GM06990 (cell line): ENCODE data around the gene WNK2.

Experiments used
- DNase-seq: peaks from one replicate; pipeline ENCODE4 v3.0.0-alpha.2; 2011; ENCODE audit not compliant: insufficient read length; ENCODE audit errors: extremely low read depth
- H3K27me3 ChIP-seq: replicated peaks from 2 replicates; pipeline ENCODE4 v1.6.0; 2011; ENCODE audit warnings: low read length; ENCODE audit not compliant: control insufficient read depth, insufficient read depth
- H3K36me3 ChIP-seq: 2 replicates; pipeline ENCODE4 v1.5.1; 2011; ENCODE audit warnings: low read length; ENCODE audit not compliant: control insufficient read depth, insufficient read depth
- H3K4me3 ChIP-seq: replicated peaks from 2 replicates; pipeline ENCODE4 v1.5.1; 2011; ENCODE audit warnings: low read depth, mild to moderate bottlenecking, control low read depth, low read length
- TF ChIP-seq, protein P1 (sequence below): IDR thresholded peaks from 2 replicates; pipeline ENCODE4 v1.5.1; 2011; ENCODE audit warnings: low read length, control low read depth, mild to moderate bottlenecking, inconsistent platforms; ENCODE audit not compliant: insufficient read depth, poor library complexity, severe bottlenecking

WNK2 gene

DNA sequence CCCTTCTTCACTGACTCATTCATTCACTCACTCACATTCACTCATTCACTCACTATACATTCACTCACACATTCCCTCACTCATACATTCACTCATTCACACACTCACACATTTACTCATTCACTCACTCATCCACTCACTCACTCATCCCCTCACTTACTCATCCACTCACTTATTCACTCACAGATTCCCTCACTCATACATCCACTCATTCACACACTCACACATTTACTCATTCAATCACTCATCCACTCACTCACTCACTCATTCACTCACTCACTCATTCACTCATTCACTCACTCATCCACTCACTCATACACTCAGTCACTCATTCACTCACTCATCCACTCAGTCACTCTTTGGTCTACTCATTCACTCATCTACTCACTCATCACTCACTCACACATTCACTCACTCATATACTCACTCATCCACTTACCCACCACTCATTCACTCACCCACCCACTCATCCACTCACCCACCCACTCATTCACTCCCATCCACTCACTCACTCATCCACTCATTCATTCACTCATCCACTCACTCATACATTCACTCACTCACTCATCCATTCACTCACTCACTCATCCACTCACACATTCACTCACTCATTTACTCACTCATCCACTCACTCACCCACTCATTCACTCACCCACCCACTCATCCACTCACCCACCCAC, 27.2 kb downstream of the WNK2 start:
- DNase-seq, result no peak
- Histone ChIP-seq H3K27me3 (no peaks in the 10 kb centered on the region; the same call in none of the 2 replicates), H3K36me3 (no peaks in the 10 kb centered on the region), H3K4me3 (no peak overlapping the region)
- TF ChIP-seq, protein P1, sequence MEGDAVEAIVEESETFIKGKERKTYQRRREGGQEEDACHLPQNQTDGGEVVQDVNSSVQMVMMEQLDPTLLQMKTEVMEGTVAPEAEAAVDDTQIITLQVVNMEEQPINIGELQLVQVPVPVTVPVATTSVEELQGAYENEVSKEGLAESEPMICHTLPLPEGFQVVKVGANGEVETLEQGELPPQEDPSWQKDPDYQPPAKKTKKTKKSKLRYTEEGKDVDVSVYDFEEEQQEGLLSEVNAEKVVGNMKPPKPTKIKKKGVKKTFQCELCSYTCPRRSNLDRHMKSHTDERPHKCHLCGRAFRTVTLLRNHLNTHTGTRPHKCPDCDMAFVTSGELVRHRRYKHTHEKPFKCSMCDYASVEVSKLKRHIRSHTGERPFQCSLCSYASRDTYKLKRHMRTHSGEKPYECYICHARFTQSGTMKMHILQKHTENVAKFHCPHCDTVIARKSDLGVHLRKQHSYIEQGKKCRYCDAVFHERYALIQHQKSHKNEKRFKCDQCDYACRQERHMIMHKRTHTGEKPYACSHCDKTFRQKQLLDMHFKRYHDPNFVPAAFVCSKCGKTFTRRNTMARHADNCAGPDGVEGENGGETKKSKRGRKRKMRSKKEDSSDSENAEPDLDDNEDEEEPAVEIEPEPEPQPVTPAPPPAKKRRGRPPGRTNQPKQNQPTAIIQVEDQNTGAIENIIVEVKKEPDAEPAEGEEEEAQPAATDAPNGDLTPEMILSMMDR, result no peak

DNA sequence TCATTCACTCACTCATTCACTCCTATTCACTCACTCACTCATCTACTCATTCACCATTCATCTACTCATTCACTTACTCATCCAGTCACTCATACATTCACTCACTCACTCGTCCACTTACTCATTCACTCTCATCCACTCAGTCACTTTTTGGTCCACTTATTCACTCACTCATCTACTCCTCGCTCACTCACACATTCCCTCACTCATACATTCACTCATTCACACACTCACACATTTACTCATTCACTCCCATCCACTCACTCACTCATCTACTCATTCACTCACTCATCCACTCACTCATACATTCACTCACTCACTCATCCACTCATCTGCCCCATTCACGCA, 27.7 kb downstream of the WNK2 start:
- no peaks in the 10 kb centered on the region; the same call in none of the 2 replicates for H3K27me3 ChIP-seq
- TF ChIP-seq, protein P1, result no peak
- H3K36me3 ChIP-seq, result no peaks in the 10 kb centered on the region
- no peak for DNase-seq
- no peak overlapping the region for H3K4me3 ChIP-seq

DNA sequence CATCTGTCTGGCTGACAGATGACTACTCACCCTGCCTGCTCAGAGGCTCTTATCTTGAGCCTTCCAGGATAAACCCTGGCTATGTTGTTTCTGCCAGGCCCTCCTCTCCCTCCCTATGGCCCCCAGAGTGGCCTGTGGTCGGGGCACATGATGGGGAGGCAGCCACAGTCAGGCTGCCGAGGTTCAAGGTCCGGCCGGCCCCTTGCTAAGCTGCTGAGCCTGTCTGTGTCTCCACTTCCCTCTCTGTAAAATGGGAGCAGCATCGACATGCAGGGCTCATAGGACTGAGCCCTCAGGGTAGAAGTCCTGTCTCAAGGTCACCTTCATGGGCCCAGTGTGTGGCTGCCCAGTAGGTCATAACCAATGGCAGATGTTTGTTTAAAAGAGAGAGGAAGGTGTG, 28.5 kb downstream of the WNK2 start:
- TF ChIP-seq, protein P1, result no peak
- Histone ChIP-seq H3K4me3 (no peak overlapping the region), H3K36me3 (no peaks in the 10 kb centered on the region), H3K27me3 (no peaks in the 10 kb centered on the region; the same call in none of the 2 replicates)
- no peak for DNase-seq

DNA sequence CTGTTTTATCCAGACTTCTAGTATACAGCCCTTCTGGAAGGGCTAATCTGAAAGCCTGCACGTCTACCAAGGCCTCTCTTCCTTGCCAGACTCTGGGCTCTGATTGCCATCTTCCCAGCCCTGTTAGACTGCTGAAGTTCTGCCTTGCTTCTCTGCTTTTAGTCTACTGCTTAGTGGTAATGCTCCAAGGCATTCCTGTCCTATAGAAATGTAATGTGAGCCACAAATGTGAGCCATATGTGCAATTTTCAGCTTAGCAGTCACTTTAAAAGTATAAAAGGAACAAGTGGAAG, 32.1 kb downstream of the WNK2 start:
- DNase-seq, result no peak
- Histone ChIP-seq H3K4me3 (no peak overlapping the region), H3K27me3 (no peaks in the 10 kb centered on the region; the same call in none of the 2 replicates), H3K36me3 (no peaks in the 10 kb centered on the region)
- TF ChIP-seq, protein P1, result no peak

DNA sequence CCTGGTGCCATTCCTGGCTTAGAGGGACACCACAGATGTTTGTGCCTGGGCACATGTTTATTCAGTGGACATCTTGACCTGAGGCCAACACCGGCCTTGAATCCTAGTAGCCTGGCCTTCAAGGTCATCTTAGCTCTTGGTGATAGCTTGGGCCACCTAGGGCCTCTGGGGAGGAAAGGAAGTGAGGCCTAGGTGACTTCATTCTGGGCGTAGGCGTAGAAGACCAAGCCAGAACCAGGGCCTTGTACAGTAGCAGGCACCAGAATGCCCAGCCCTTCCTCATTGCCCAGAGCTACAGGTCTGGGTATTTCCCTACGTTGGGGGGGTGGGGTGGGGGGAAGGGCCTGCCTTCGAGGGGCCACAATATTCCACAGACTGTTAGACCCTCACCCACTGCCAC, 33.8 kb downstream of the WNK2 start:
- Histone ChIP-seq H3K27me3 (no peaks in the 10 kb centered on the region; the same call in none of the 2 replicates), H3K4me3 (no peak overlapping the region), H3K36me3 (no peaks in the 10 kb centered on the region)
- TF ChIP-seq, protein P1, result no peak
- no peak for DNase-seq

DNA sequence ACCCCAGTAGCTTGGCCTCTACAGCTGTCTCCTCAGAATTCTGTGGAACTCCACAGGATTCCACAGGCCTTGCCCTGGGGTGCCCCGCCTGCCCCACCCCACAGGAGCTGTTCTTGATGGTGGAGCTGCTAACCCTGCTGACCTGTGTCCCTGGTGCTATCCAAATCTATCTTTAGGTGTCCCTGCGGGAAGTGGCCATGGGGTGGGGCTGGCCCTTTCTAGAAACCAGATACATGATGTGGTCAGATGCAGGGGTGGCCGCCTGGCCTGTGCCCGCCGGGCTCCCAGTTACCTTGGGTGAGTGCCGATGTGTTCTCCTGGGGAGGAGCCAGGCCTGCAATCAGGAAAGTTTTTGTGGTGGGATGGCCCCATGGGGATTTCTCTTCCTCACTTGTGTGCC, 34.2 kb downstream of the WNK2 start:
- H3K36me3 ChIP-seq, result no peaks in the 10 kb centered on the region
- no peak overlapping the region for H3K4me3 ChIP-seq
- peaks cover 2% of the 10 kb centered on the region; the same call in 1 of the 2 replicates for H3K27me3 ChIP-seq
- DNase-seq, result no peak
- TF ChIP-seq, protein P1, result no peak
